OCI-LY3 (cell line): ENCODE measurements around the gene CENPE.
"Not testable (repeated sequence)": the region's sequence is repeated elsewhere in the genome, so short reads cannot be mapped to it uniquely, and the experiment has no call there.

Experiments
- H2AFZ ChIP-seq: fragments of 200-600, 300-600 bp; shearing (Covaris generic); 2 replicates; pipeline ENCODE4 v1.6.0; 2014; ENCODE audit warnings: antibody characterized with exemption, low read depth, low read length
- H3K27ac ChIP-seq: fragments of 200-600, 300-600 bp; sonication (generic); 2 replicates; pipeline ENCODE4 v1.5.1; 2014; ENCODE audit warnings: mild to moderate bottlenecking, low read length, moderate library complexity, mixed read lengths
- H3K27me3 ChIP-seq: fragments of 200-600, 300-600 bp; sonication (generic); 2 replicates; pipeline ENCODE4 v1.6.1; 2014; ENCODE audit warnings: low read depth, low read length, mixed read lengths
- H3K36me3 ChIP-seq: fragments of 200-600, 300-600 bp; sonication (generic); replicated peaks from 2 replicates; pipeline ENCODE3; 2014; ENCODE audit warnings: low read depth, low read length, mixed read lengths
- H3K4me1 ChIP-seq: fragments of 300-600, 200-600 bp; sonication (generic); 2 replicates; pipeline ENCODE4 v1.6.1; 2014; ENCODE audit warnings: low read length, mixed read lengths
- H3K4me2 ChIP-seq: fragments of 200-600, 300-600 bp; sonication (generic); 2 replicates; pipeline ENCODE4 v1.6.1; 2014; ENCODE audit warnings: low read length, mixed read lengths
- H3K4me3 ChIP-seq: fragments of 300-600, 200-600 bp; sonication (generic); 2 replicates; pipeline ENCODE4 v1.5.1; 2014; ENCODE audit warnings: antibody characterized with exemption, mild to moderate bottlenecking, low read length, moderate library complexity
- H3K79me2 ChIP-seq: fragments of 300-600, 200-600 bp; shearing (Covaris generic); 2 replicates; pipeline ENCODE4 v1.6.1; 2014; ENCODE audit warnings: mild to moderate bottlenecking, low read length, mixed read lengths
- H3K9ac ChIP-seq: fragments of 300-600, 200-600 bp; shearing (Covaris generic); 2 replicates; pipeline ENCODE4 v1.6.0; 2014; ENCODE audit warnings: mild to moderate bottlenecking, low read length, moderate library complexity
- H3K9me3 ChIP-seq: fragments of 200-600, 300-600 bp; shearing (Covaris generic); 2 replicates; pipeline ENCODE4 v1.6.1; 2014; ENCODE audit warnings: low read length, mixed read lengths; ENCODE audit not compliant: insufficient read depth
- H4K20me1 ChIP-seq: fragments of 200-600, 300-600 bp; sonication (generic); 2 replicates; pipeline ENCODE4 v1.6.1; 2016; ENCODE audit warnings: low read length, mixed read lengths; ENCODE audit not compliant: insufficient read depth
- CTCF ChIP-seq: fragments of 200-600, 300-600 bp; sonication (generic); IDR thresholded peaks from 2 replicates; pipeline ENCODE4 v1.5.1; 2014; ENCODE audit warnings: antibody characterized with exemption, low read length, low read depth
- EZH2phosphoT487 ChIP-seq: fragments of 200-600 bp; shearing (Covaris generic); IDR thresholded peaks from 2 replicates; pipeline ENCODE4 v1.6.1; 2018; ENCODE audit warnings: antibody characterized with exemption, mixed run types, low read depth

CENPE gene

GRCh38 chr4:103198111-103198765, at the start of gene CENPE:
Gene CENPE, minus strand, starts transcription at chr4:103198343. Its CDS starts 24 bp downstream, at chr4:103198319.
- Histone ChIP-seq H3K4me1 (peaks cover 12% of the 10 kb centered on the region), H4K20me1 (no peaks in the 10 kb centered on the region), H3K4me2 (peak within 1 kb of the TSS; percentile 72), H3K4me3 (peak within 1 kb of the TSS; percentile 96), H3K36me3 (peaks cover 35% of the 10 kb centered on the region), H3K9ac (peak within 1 kb of the TSS; percentile 89), H3K9me3 (no peaks in the 10 kb centered on the region), H3K27ac (peak within 1 kb of the TSS; percentile 41), H2AFZ (peak within 1 kb of the TSS; percentile 100), H3K27me3 (no peaks in the 10 kb centered on the region), H3K79me2 (peaks cover 24% of the 10 kb centered on the region)
- TF ChIP-seq EZH2phosphoT487: no peak
- no peak for TF ChIP-seq CTCF

- H3K4me3 ChIP-seq: no peak overlapping the region
- H3K9me3 ChIP-seq: no peaks in the 10 kb centered on the region
- H3K27ac ChIP-seq: no peak overlapping the region
- no peak overlapping the region for H3K9ac ChIP-seq
- no peaks in the 10 kb centered on the region for H3K27me3 ChIP-seq
- no peaks in the 10 kb centered on the region for H4K20me1 ChIP-seq
- TF ChIP-seq EZH2phosphoT487: no peak
- no peak for TF ChIP-seq CTCF
- no peaks in the 10 kb centered on the region for H3K36me3 ChIP-seq
- no peaks in the 10 kb centered on the region for H3K79me2 ChIP-seq
- H2AFZ ChIP-seq: no peak overlapping the region
- peaks cover 9% of the 10 kb centered on the region for H3K4me1 ChIP-seq
- no peak overlapping the region for H3K4me2 ChIP-seq
Measured at GRCh38 chr4:103244251-103244650, 46.1 kb upstream of the CENPE start.

GRCh38 chr4:103230938-103231337, 32.8 kb upstream of the CENPE start:
- not testable (repeated sequence) for H3K36me3 ChIP-seq, H3K9ac ChIP-seq, H4K20me1 ChIP-seq, H3K79me2 ChIP-seq, H3K27ac ChIP-seq, H3K4me2 ChIP-seq, H3K4me1 ChIP-seq, H3K4me3 ChIP-seq, H3K27me3 ChIP-seq, H3K9me3 ChIP-seq, H2AFZ ChIP-seq

GRCh38 chr4:103223556-103223955, 25.4 kb upstream of the CENPE start:
- not testable (repeated sequence) for H3K9ac ChIP-seq, H3K4me3 ChIP-seq, H3K36me3 ChIP-seq, H3K27ac ChIP-seq, H2AFZ ChIP-seq, H4K20me1 ChIP-seq, H3K27me3 ChIP-seq, H3K4me2 ChIP-seq, H3K4me1 ChIP-seq, H3K9me3 ChIP-seq, H3K79me2 ChIP-seq

GRCh38 chr4:103207673-103208072, 9.5 kb upstream of the CENPE start:
- H3K4me1 ChIP-seq: no peaks in the 10 kb centered on the region
- peak; percentile 56 for TF ChIP-seq CTCF
- TF ChIP-seq EZH2phosphoT487: no peak
- no peak overlapping the region for H3K27ac ChIP-seq
- H3K4me2 ChIP-seq: no peak overlapping the region
- H3K27me3 ChIP-seq: no peaks in the 10 kb centered on the region
- no peaks in the 10 kb centered on the region for H3K9me3 ChIP-seq
- no peaks in the 10 kb centered on the region for H3K79me2 ChIP-seq
- no peaks in the 10 kb centered on the region for H4K20me1 ChIP-seq
- no peaks in the 10 kb centered on the region for H3K36me3 ChIP-seq
- H3K9ac ChIP-seq: no peak overlapping the region
- H3K4me3 ChIP-seq: no peak overlapping the region
- 0 out of 2 replicates have a peak overlapping the region, but pooled peaks have one; percentile 11 for H2AFZ ChIP-seq
